GM13976 (cell line): ENCODE measurements around the gene MSRB1.

ENCODE experiments used
- DNase-seq: peaks from one replicate; pipeline ENCODE4 v3.0.0; 2012; ENCODE audit warnings: low spot score
- in situ Hi-C: fragments of 300-500 bp; cut with MboI; formaldehyde crosslinking; loops from one replicate; pipeline ENCODE4 v1.12.0; 2022; ENCODE audit warnings: low sequenced_read_pairs, mixed read lengths, inconsistent platforms; ENCODE audit not compliant: unreplicated experiment
- TF ChIP-seq, protein P1 (sequence below): IDR thresholded peaks from 2 replicates; pipeline ENCODE4 v1.5.1; 2012; ENCODE audit warnings: borderline replicate concordance, mild to moderate bottlenecking; ENCODE audit not compliant: insufficient read depth; ENCODE audit errors: extremely low read depth, missing control alignments, control extremely low read depth

MSRB1 gene

DNA sequence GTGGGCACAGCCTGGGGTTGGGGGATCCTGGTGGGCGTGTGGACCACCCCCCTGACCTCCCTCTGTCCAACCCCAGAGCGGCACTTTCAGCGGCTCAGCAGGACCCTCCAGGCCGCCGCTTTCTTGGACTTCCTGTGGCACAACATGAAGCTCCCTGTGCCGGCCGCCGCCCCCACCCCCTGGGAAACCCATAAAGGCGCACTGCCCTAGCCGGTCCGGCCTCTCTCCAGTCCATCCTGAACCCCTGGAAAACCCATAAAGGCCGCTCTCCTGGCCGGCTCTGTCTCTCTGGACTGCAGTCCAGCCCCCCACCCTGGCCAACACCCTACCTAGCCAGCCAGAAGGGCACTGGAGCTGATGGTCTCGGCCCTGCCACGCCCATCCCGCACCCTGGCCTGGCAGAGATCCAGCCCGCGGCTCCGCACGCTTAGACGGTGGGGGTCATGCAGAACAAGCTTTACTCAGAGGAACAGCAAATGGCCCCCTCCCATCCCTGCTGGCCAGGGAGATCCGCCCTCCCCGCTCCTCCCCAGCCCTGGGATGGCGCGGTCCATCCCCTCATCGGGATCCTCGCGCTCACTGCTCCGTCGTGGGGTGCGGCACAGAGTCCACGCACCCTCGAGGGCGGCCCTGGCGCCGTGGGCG is 35.6 kb upstream of the MSRB1 start:
- no peak for DNase-seq
- TF ChIP-seq, protein P1, sequence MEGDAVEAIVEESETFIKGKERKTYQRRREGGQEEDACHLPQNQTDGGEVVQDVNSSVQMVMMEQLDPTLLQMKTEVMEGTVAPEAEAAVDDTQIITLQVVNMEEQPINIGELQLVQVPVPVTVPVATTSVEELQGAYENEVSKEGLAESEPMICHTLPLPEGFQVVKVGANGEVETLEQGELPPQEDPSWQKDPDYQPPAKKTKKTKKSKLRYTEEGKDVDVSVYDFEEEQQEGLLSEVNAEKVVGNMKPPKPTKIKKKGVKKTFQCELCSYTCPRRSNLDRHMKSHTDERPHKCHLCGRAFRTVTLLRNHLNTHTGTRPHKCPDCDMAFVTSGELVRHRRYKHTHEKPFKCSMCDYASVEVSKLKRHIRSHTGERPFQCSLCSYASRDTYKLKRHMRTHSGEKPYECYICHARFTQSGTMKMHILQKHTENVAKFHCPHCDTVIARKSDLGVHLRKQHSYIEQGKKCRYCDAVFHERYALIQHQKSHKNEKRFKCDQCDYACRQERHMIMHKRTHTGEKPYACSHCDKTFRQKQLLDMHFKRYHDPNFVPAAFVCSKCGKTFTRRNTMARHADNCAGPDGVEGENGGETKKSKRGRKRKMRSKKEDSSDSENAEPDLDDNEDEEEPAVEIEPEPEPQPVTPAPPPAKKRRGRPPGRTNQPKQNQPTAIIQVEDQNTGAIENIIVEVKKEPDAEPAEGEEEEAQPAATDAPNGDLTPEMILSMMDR = no peak
- in situ Hi-C loops = no loop called here

DNA sequence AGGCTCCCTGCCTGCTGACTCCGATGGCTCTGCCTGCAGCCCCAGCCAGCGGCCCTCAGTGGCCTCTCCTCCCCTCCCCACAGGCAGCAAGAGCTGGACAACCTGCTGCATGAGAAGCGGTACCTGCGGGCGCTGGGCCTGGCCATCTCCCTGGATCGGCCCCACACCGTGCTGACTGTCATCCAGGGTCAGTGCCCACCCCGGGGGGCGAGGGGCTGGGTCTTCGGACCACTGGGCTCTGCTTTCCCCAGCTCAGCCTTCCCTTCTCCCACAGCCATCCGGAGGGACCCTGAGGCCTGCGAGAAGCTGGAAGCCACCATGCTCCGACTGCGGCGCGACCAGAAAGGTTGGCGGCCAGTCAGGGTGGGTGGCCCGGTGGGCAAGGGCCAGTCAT is 34.9 kb upstream of the MSRB1 start:
- in situ Hi-C loops = no loop called here
- DNase-seq = no peak
- TF ChIP-seq, protein P1 = no peak

DNA sequence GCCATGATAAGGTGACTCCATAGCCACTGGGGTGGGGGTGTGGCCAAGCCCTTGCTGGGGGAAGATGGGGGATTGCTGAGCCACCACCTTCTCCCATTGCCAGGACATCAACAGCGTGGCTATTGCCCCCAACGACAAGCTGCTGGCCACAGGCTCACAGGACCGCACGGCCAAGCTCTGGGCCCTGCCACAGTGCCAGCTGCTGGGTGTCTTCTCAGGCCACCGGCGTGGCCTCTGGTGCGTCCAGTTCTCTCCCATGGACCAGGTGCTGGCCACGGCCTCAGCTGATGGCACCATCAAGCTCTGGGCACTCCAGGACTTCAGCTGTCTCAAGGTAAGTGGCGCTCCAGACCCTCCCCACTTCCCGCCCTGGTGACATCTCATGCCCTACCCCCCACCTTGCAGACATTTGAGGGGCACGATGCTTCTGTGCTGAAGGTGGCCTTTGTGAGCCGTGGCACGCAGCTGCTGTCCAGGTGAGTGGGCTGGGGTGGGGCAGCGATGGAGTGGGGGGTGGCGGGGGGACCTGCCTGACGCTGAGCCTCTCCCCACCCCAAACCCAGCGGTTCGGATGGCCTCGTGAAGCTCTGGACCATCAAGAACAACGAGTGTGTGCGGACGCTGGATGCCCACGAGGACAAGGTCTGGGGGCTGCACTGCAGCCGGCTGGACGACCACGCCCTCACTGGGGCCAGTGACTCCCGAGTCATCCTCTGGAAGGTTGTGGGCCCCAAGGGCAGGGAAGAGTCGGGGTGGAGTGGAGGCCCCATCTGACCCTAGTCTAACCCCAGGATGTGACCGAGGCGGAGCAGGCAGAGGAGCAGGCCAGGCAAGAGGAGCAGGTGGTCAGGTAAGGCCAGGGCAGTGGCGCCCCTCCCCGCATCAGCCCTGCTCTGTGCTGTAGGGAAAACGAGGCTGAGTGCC is 34.2 kb upstream of the MSRB1 start:
- in situ Hi-C loops = no loop called here
- no peak for DNase-seq
- TF ChIP-seq, protein P1 = no peak

DNA sequence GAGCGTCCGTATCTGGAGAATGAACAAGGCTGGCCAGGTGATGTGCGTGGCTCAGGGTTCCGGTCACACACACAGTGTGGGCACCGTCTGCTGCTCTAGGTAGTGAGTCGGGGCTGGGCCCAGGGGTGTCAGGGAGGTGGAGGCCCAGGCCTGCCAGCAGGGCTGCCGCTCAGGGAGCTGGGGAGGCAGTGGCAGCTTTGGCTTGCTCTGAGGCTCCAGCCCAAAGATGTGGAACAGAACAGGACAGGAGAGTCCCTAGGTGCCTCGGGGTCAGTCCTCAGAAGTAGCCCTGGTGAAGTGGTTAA is 33.2 kb upstream of the MSRB1 start:
- no peak for DNase-seq
- in situ Hi-C loops = no loop called here
- TF ChIP-seq, protein P1 = no peak

DNA sequence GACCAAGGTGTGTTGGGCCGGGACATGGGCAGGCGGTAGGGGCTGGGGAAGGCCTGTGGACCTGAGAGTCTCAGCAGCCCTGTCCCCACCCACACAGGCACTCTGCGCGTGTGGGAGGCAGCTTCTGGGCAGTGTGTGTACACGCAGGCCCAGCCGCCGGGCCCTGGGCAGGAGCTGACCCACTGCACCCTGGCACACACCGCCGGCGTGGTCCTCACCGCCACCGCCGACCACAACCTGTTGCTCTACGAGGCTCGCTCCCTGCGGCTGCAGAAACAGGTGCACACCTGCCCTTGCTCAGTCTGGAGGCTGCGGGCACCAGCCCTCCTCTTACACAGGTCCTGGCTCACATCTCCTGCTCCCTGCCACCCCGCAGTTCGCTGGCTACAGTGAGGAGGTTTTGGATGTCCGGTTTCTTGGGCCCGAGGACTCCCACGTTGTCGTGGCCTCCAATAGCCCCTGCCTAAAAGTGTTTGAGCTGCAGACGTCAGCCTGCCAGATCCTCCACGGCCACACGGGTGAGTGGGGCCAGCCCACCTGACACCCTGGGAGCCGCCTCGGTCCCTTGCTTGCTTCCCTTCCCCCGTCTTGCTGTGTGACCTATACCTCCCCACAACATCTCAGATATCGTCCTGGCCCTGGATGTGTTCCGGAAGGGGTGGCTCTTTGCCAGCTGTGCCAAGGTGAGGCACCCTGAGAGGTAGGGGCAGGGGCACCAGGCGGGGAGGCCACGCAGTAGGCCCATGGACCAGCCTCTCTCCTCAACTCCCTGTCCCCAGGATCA is 32.6 kb upstream of the MSRB1 start:
- no peak for DNase-seq
- in situ Hi-C loops = no loop called here
- TF ChIP-seq, protein P1 = no peak
